Measurements from ENCODE around the gene DERA.
"Not testable (repeated sequence)": the region's sequence is repeated elsewhere in the genome, so short reads cannot be mapped to it uniquely, and the experiment has no call there.

The DERA gene

GRCh38 chr12:16030744-16031143, 119.6 kb downstream of the DERA start:
- H3K27ac ChIP-seq (ENCODE audit: low read depth, low read length) = no peak overlapping the region
- no peak overlapping the region for H3K4me3 ChIP-seq (ENCODE audit: low read length)

GRCh38 chr12:16034136-16034817, 123.1 kb downstream of the DERA start:
- H3K4me1 ChIP-seq (ENCODE audit: control insufficient read depth, insufficient read depth, low read length) = no peaks in the 10 kb centered on the region
- no peaks in the 10 kb centered on the region for H3K36me3 ChIP-seq (ENCODE audit: control insufficient read depth, insufficient read depth, low read length)
- no peak overlapping the region for H3K4me3 ChIP-seq (ENCODE audit: low read length)
- no peaks in the 10 kb centered on the region for H3K27me3 ChIP-seq (ENCODE audit: control insufficient read depth, insufficient read depth, low read length)
- H3K9ac ChIP-seq (ENCODE audit: low read length) = no peak overlapping the region
- H3K27ac ChIP-seq (ENCODE audit: low read depth, low read length) = no peak overlapping the region

More at GRCh38 chr12:16030744-16031143, 119.6 kb downstream of the DERA start:
- Histone ChIP-seq H3K9ac (ENCODE audit: low read length) (no peak overlapping the region), H3K4me1 (ENCODE audit: control insufficient read depth, insufficient read depth, low read length) (no peaks in the 10 kb centered on the region), H3K36me3 (ENCODE audit: control insufficient read depth, insufficient read depth, low read length) (no peaks in the 10 kb centered on the region), H3K27me3 (ENCODE audit: control insufficient read depth, insufficient read depth, low read length) (no peaks in the 10 kb centered on the region)

GRCh38 chr12:16036073-16036472, 124.9 kb downstream of the DERA start:
- no peaks in the 10 kb centered on the region for H3K4me1 ChIP-seq (ENCODE audit: control insufficient read depth, insufficient read depth, low read length)
- no peak overlapping the region for H3K27ac ChIP-seq (ENCODE audit: low read depth, low read length)
- H3K27me3 ChIP-seq (ENCODE audit: control insufficient read depth, insufficient read depth, low read length) = no peaks in the 10 kb centered on the region
- no peak overlapping the region for H3K4me3 ChIP-seq (ENCODE audit: low read length)
- no peak overlapping the region for H3K9ac ChIP-seq (ENCODE audit: low read length)
- no peaks in the 10 kb centered on the region for H3K36me3 ChIP-seq (ENCODE audit: control insufficient read depth, insufficient read depth, low read length)

GRCh38 chr12:16037533-16037932, 126.4 kb downstream of the DERA start:
- H3K4me1 ChIP-seq (ENCODE audit: control insufficient read depth, insufficient read depth, low read length) = no peaks in the 10 kb centered on the region
- no peaks in the 10 kb centered on the region for H3K36me3 ChIP-seq (ENCODE audit: control insufficient read depth, insufficient read depth, low read length)
- H3K4me3 ChIP-seq (ENCODE audit: low read length) = no peak overlapping the region
- H3K27ac ChIP-seq (ENCODE audit: low read depth, low read length) = no peak overlapping the region
- H3K27me3 ChIP-seq (ENCODE audit: control insufficient read depth, insufficient read depth, low read length) = no peaks in the 10 kb centered on the region
- H3K9ac ChIP-seq (ENCODE audit: low read length) = no peak overlapping the region

- Histone ChIP-seq H3K4me1 (ENCODE audit: control insufficient read depth, insufficient read depth, low read length) (no peaks in the 10 kb centered on the region), H3K27me3 (ENCODE audit: control insufficient read depth, insufficient read depth, low read length) (no peaks in the 10 kb centered on the region), H3K36me3 (ENCODE audit: control insufficient read depth, insufficient read depth, low read length) (no peaks in the 10 kb centered on the region), H3K9ac (ENCODE audit: low read length) (no peak overlapping the region), H3K27ac (ENCODE audit: low read depth, low read length) (no peak overlapping the region), H3K4me3 (ENCODE audit: low read length) (no peak overlapping the region)
These were observed 132.3 kb downstream of the DERA start for GRCh38 chr12:16043480-16043879.

- Histone ChIP-seq H3K36me3 (ENCODE audit: control insufficient read depth, insufficient read depth, low read length) (no peaks in the 10 kb centered on the region), H3K4me1 (ENCODE audit: control insufficient read depth, insufficient read depth, low read length) (no peaks in the 10 kb centered on the region), H3K4me3 (ENCODE audit: low read length) (no peak overlapping the region), H3K27ac (ENCODE audit: low read depth, low read length) (no peak overlapping the region), H3K27me3 (ENCODE audit: control insufficient read depth, insufficient read depth, low read length) (no peaks in the 10 kb centered on the region), H3K9ac (ENCODE audit: low read length) (no peak overlapping the region)
These were observed 135.1 kb downstream of the DERA start for GRCh38 chr12:16046266-16046665.

- H3K4me1 ChIP-seq (ENCODE audit: control insufficient read depth, insufficient read depth, low read length) = no peaks in the 10 kb centered on the region
- H3K36me3 ChIP-seq (ENCODE audit: control insufficient read depth, insufficient read depth, low read length) = no peaks in the 10 kb centered on the region
- no peak overlapping the region for H3K9ac ChIP-seq (ENCODE audit: low read length)
- no peaks in the 10 kb centered on the region for H3K27me3 ChIP-seq (ENCODE audit: control insufficient read depth, insufficient read depth, low read length)
- H3K4me3 ChIP-seq (ENCODE audit: low read length) = no peak overlapping the region
- H3K27ac ChIP-seq (ENCODE audit: low read depth, low read length) = no peak overlapping the region
These were observed 137.4 kb downstream of the DERA start for GRCh38 chr12:16048511-16048910.

- no peaks in the 10 kb centered on the region for H3K4me1 ChIP-seq (ENCODE audit: control insufficient read depth, insufficient read depth, low read length)
- H3K36me3 ChIP-seq (ENCODE audit: control insufficient read depth, insufficient read depth, low read length) = no peaks in the 10 kb centered on the region
- H3K27ac ChIP-seq (ENCODE audit: low read depth, low read length) = no peak overlapping the region
- no peak overlapping the region for H3K9ac ChIP-seq (ENCODE audit: low read length)
- no peak overlapping the region for H3K4me3 ChIP-seq (ENCODE audit: low read length)
- H3K27me3 ChIP-seq (ENCODE audit: control insufficient read depth, insufficient read depth, low read length) = no peaks in the 10 kb centered on the region
These were observed 145.8 kb downstream of the DERA start for GRCh38 chr12:16056910-16057309.

- H3K4me3 ChIP-seq (ENCODE audit: low read length); H3K9ac ChIP-seq (ENCODE audit: low read length); H3K4me1 ChIP-seq (ENCODE audit: control insufficient read depth, insufficient read depth, low read length); H3K27ac ChIP-seq (ENCODE audit: low read depth, low read length); H3K36me3 ChIP-seq (ENCODE audit: control insufficient read depth, insufficient read depth, low read length); H3K27me3 ChIP-seq (ENCODE audit: control insufficient read depth, insufficient read depth, low read length): not testable (repeated sequence)
These were observed 146.2 kb downstream of the DERA start for GRCh38 chr12:16057351-16057751.

- H3K36me3 ChIP-seq (ENCODE audit: control insufficient read depth, insufficient read depth, low read length) = no peaks in the 10 kb centered on the region
- H3K27ac ChIP-seq (ENCODE audit: low read depth, low read length) = no peak overlapping the region
- H3K9ac ChIP-seq (ENCODE audit: low read length) = no peak overlapping the region
- H3K4me3 ChIP-seq (ENCODE audit: low read length) = no peak overlapping the region
- no peaks in the 10 kb centered on the region for H3K4me1 ChIP-seq (ENCODE audit: control insufficient read depth, insufficient read depth, low read length)
- no peaks in the 10 kb centered on the region for H3K27me3 ChIP-seq (ENCODE audit: control insufficient read depth, insufficient read depth, low read length)
These were observed 151.5 kb downstream of the DERA start for GRCh38 chr12:16062611-16063010.

- Histone ChIP-seq H3K27me3 (ENCODE audit: control insufficient read depth, insufficient read depth, low read length) (no peaks in the 10 kb centered on the region), H3K4me1 (ENCODE audit: control insufficient read depth, insufficient read depth, low read length) (no peaks in the 10 kb centered on the region), H3K36me3 (ENCODE audit: control insufficient read depth, insufficient read depth, low read length) (no peaks in the 10 kb centered on the region), H3K9ac (ENCODE audit: low read length) (no peak overlapping the region), H3K27ac (ENCODE audit: low read depth, low read length) (no peak overlapping the region), H3K4me3 (ENCODE audit: low read length) (no peak overlapping the region)
These were observed 152.6 kb downstream of the DERA start for GRCh38 chr12:16063726-16064125.

GRCh38 chr12:16070113-16070512, 159.0 kb downstream of the DERA start:
- Histone ChIP-seq H3K9ac (ENCODE audit: low read length) (no peak overlapping the region), H3K36me3 (ENCODE audit: control insufficient read depth, insufficient read depth, low read length) (no peaks in the 10 kb centered on the region), H3K27me3 (ENCODE audit: control insufficient read depth, insufficient read depth, low read length) (no peaks in the 10 kb centered on the region), H3K4me3 (ENCODE audit: low read length) (no peak overlapping the region), H3K27ac (ENCODE audit: low read depth, low read length) (no peak overlapping the region), H3K4me1 (ENCODE audit: control insufficient read depth, insufficient read depth, low read length) (no peaks in the 10 kb centered on the region)

GRCh38 chr12:16072678-16073077, 161.5 kb downstream of the DERA start:
- no peaks in the 10 kb centered on the region for H3K27me3 ChIP-seq (ENCODE audit: control insufficient read depth, insufficient read depth, low read length)
- no peak overlapping the region for H3K9ac ChIP-seq (ENCODE audit: low read length)
- no peak overlapping the region for H3K27ac ChIP-seq (ENCODE audit: low read depth, low read length)
- no peaks in the 10 kb centered on the region for H3K36me3 ChIP-seq (ENCODE audit: control insufficient read depth, insufficient read depth, low read length)
- no peaks in the 10 kb centered on the region for H3K4me1 ChIP-seq (ENCODE audit: control insufficient read depth, insufficient read depth, low read length)
- H3K4me3 ChIP-seq (ENCODE audit: low read length) = no peak overlapping the region

Measured in rectal smooth muscle tissue (tissue), 1 donor.